NCI-H2227 (cell line): Measurements from ENCODE around the gene FKBP2.
A peak's percentile ranks its signal among the peaks of the same experiment; 100 is the strongest.

ENCODE experiments used
- DNase-seq: peaks from one replicate; lab custom pipeline; 2025; ENCODE audit not compliant: unreplicated experiment; lab: John Stamatoyannopoulos, UW

Gene FKBP2

GRCh38 chr11:64283092-64283491, 42.2 kb downstream of the FKBP2 start:
- DNase-seq: no peak

GRCh38 chr11:64284048-64284961, 43.4 kb downstream of the FKBP2 start, which contains the start of gene BAD:
Gene BAD, minus strand, starts transcription at chr11:64284665. Its CDS starts 297 bp downstream, at chr11:64284368.
- DNase-seq: peak; percentile 95

GRCh38 chr11:64284962-64285884, 44.3 kb downstream of the FKBP2 start, which contains the start of gene GPR137:
Gene GPR137, plus strand, starts transcription at chr11:64285848. Its CDS starts 677 bp downstream, at chr11:64286525.
- DNase-seq: peak; percentile 89

GRCh38 chr11:64285885-64286800, 45.2 kb downstream of the FKBP2 start:
- no peak for DNase-seq

- no peak for DNase-seq
Observed at GRCh38 chr11:64286801-64287159, 45.9 kb downstream of the FKBP2 start.

- no peak for DNase-seq
Observed at GRCh38 chr11:64287676-64288352, 46.9 kb downstream of the FKBP2 start.

- no peak for DNase-seq
Observed at GRCh38 chr11:64288353-64288750, 47.5 kb downstream of the FKBP2 start.

- DNase-seq: no peak
Observed at GRCh38 chr11:64289002-64289564, 48.2 kb downstream of the FKBP2 start.

- no peak for DNase-seq
Observed at GRCh38 chr11:64290352-64291261, 49.7 kb downstream of the FKBP2 start.

GRCh38 chr11:64291262-64291751, 50.4 kb downstream of the FKBP2 start, which contains the start of gene KCNK4:
Gene KCNK4, plus strand, starts transcription at chr11:64291302. Its CDS starts 1,717 bp downstream, at chr11:64293019.
- DNase-seq: no peak

- DNase-seq: no peak
Observed at GRCh38 chr11:64291752-64292459, 51.0 kb downstream of the FKBP2 start.

- DNase-seq: no peak
Observed at GRCh38 chr11:64292460-64293254, 51.8 kb downstream of the FKBP2 start.
